Measurements from ENCODE around the gene SERPINA5.

GRCh38 chr14:94636744-94637412, 55.7 kb downstream of the SERPINA5 start:
- TF ChIP-seq CTCF (IDR thresholded peaks at IDR 0.05; ENCODE audit: low read depth, low read length) (peak; percentile 26), EZH2phosphoT487 (IDR thresholded peaks at IDR 0.05; ENCODE audit: low read depth) (no peak)
